Measurements from ENCODE around the gene GNAI2.

GRCh38 chr3:50261505-50261904 is 25.5 kb downstream of the GNAI2 start:
- no peak for TF ChIP-seq POLR2AphosphoS5 (IDR thresholded peaks at IDR 0.05; ENCODE audit: insufficient read depth, low read depth, low read length)
- TF ChIP-seq POLR2A (IDR thresholded peaks at IDR 0.05; ENCODE audit: low read depth, low read length), result no peak

Data from endothelial cell of umbilical vein (primary cell).